ENCODE data around the gene TNFSF11.

Gene TNFSF11

GRCh38 chr13:42574011-42574410 is at the start of gene TNFSF11:
Gene TNFSF11 (plus strand): TSS chr13:42574152. CDS start chr13:42574304, 152 bp downstream.
- no peaks in the 10 kb centered on the region for H4K20me1 ChIP-seq (ENCODE audit: insufficient read depth, low read length)
- H3K27ac ChIP-seq (ENCODE audit: low read length) = no peak within 1 kb of the TSS
- no peaks in the 10 kb centered on the region for H3K79me2 ChIP-seq (ENCODE audit: low read length)
- H3K9ac ChIP-seq (ENCODE audit: low read length) = peak within 1 kb of the TSS; percentile 8; the same call in 1 of the 2 replicates
- H2AFZ ChIP-seq (ENCODE audit: low read depth, low read length) = peak within 1 kb of the TSS; percentile 68; the same call in 1 of the 2 replicates
- peaks cover 8% of the 10 kb centered on the region for H3K9me3 ChIP-seq (ENCODE audit: insufficient read depth, low read length)
- no peak for TF ChIP-seq EZH2phosphoT487 (IDR thresholded peaks at IDR 0.05; ENCODE audit: low read depth)
- no peak for TF ChIP-seq CTCF (IDR thresholded peaks at IDR 0.05; ENCODE audit: low read depth, low read length)
- H3K4me1 ChIP-seq (ENCODE audit: low read length) = peaks cover 19% of the 10 kb centered on the region
- H3K36me3 ChIP-seq (replicated peaks; ENCODE audit: low read depth, low read length) = no peaks in the 10 kb centered on the region
- peak within 1 kb of the TSS; percentile 88 for H3K4me2 ChIP-seq (ENCODE audit: low read length)
- H3K4me3 ChIP-seq (ENCODE audit: low read length) = peak within 1 kb of the TSS; percentile 74
- peaks cover 36% of the 10 kb centered on the region for H3K27me3 ChIP-seq (ENCODE audit: low read depth, low read length)

- Histone ChIP-seq H3K9ac (ENCODE audit: low read length) (no peak overlapping the region), H3K27ac (ENCODE audit: low read length) (peak overlapping the region; percentile 52), H2AFZ (ENCODE audit: low read depth, low read length) (no peak overlapping the region), H3K9me3 (ENCODE audit: insufficient read depth, low read length) (no peaks in the 10 kb centered on the region), H3K4me2 (ENCODE audit: low read length) (peak overlapping the region; percentile 70), H4K20me1 (ENCODE audit: insufficient read depth, low read length) (no peaks in the 10 kb centered on the region), H3K27me3 (ENCODE audit: low read depth, low read length) (no peaks in the 10 kb centered on the region; the same call in 1 of the 2 replicates), H3K4me1 (ENCODE audit: low read length) (peaks cover 40% of the 10 kb centered on the region), H3K79me2 (ENCODE audit: low read length) (no peaks in the 10 kb centered on the region), H3K36me3 (replicated peaks; ENCODE audit: low read depth, low read length) (no peaks in the 10 kb centered on the region), H3K4me3 (ENCODE audit: low read length) (peak overlapping the region; percentile 28)
- no peak for TF ChIP-seq CTCF (IDR thresholded peaks at IDR 0.05; ENCODE audit: low read depth, low read length)
Observed at GRCh38 chr13:42524487-42525034, 49.4 kb upstream of the TNFSF11 start.

GRCh38 chr13:42525035-42525504 is 48.9 kb upstream of the TNFSF11 start:
- Histone ChIP-seq H3K4me3 (ENCODE audit: low read length) (peak overlapping the region; percentile 28), H4K20me1 (ENCODE audit: insufficient read depth, low read length) (no peaks in the 10 kb centered on the region), H3K4me2 (ENCODE audit: low read length) (peak overlapping the region; percentile 70), H3K36me3 (replicated peaks; ENCODE audit: low read depth, low read length) (no peaks in the 10 kb centered on the region), H3K9ac (ENCODE audit: low read length) (no peak overlapping the region), H3K27ac (ENCODE audit: low read length) (peak overlapping the region; percentile 52), H3K27me3 (ENCODE audit: low read depth, low read length) (no peaks in the 10 kb centered on the region; the same call in 1 of the 2 replicates), H2AFZ (ENCODE audit: low read depth, low read length) (no peak overlapping the region), H3K79me2 (ENCODE audit: low read length) (no peaks in the 10 kb centered on the region), H3K9me3 (ENCODE audit: insufficient read depth, low read length) (no peaks in the 10 kb centered on the region), H3K4me1 (ENCODE audit: low read length) (peaks cover 40% of the 10 kb centered on the region)
- no peak for TF ChIP-seq CTCF (IDR thresholded peaks at IDR 0.05; ENCODE audit: low read depth, low read length)
- TF ChIP-seq EZH2phosphoT487 (IDR thresholded peaks at IDR 0.05; ENCODE audit: low read depth) = no peak

- H3K4me3 ChIP-seq (ENCODE audit: low read length) = no peak overlapping the region
- no peak overlapping the region for H3K4me2 ChIP-seq (ENCODE audit: low read length)
- H4K20me1 ChIP-seq (ENCODE audit: insufficient read depth, low read length) = no peaks in the 10 kb centered on the region
- H3K9me3 ChIP-seq (ENCODE audit: insufficient read depth, low read length) = no peaks in the 10 kb centered on the region
- no peaks in the 10 kb centered on the region for H3K36me3 ChIP-seq (replicated peaks; ENCODE audit: low read depth, low read length)
- peaks cover 40% of the 10 kb centered on the region for H3K4me1 ChIP-seq (ENCODE audit: low read length)
- no peak overlapping the region for H3K9ac ChIP-seq (ENCODE audit: low read length)
- H3K27ac ChIP-seq (ENCODE audit: low read length) = no peak overlapping the region
- H2AFZ ChIP-seq (ENCODE audit: low read depth, low read length) = no peak overlapping the region
- TF ChIP-seq EZH2phosphoT487 (IDR thresholded peaks at IDR 0.05; ENCODE audit: low read depth) (no peak), CTCF (IDR thresholded peaks at IDR 0.05; ENCODE audit: low read depth, low read length) (no peak)
- H3K79me2 ChIP-seq (ENCODE audit: low read length) = no peaks in the 10 kb centered on the region
- H3K27me3 ChIP-seq (ENCODE audit: low read depth, low read length) = peaks cover 8% of the 10 kb centered on the region
Observed at GRCh38 chr13:42526276-42526675, 47.7 kb upstream of the TNFSF11 start.
